ENCODE data around the gene FXYD6.

DNA sequence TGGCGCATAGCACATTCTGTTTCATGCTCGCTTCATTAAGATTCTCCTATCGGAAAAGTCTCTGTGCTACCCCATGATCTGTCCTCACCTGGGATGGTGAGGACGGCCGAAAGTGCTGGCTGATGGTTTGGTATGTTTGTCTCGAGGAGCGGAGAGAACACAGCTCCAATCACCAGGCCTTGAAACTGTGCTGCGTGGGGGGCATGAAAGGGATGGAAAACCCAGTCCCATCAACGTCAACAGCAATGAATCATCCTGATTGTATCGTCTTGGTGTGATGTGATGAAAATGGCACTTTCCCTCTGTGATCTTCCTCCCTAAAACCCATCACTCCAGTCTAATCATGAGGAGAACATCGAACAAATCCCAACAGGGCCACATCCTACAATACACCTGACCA, 8.4 kb downstream of the FXYD6 start:
- TF ChIP-seq, protein P1, sequence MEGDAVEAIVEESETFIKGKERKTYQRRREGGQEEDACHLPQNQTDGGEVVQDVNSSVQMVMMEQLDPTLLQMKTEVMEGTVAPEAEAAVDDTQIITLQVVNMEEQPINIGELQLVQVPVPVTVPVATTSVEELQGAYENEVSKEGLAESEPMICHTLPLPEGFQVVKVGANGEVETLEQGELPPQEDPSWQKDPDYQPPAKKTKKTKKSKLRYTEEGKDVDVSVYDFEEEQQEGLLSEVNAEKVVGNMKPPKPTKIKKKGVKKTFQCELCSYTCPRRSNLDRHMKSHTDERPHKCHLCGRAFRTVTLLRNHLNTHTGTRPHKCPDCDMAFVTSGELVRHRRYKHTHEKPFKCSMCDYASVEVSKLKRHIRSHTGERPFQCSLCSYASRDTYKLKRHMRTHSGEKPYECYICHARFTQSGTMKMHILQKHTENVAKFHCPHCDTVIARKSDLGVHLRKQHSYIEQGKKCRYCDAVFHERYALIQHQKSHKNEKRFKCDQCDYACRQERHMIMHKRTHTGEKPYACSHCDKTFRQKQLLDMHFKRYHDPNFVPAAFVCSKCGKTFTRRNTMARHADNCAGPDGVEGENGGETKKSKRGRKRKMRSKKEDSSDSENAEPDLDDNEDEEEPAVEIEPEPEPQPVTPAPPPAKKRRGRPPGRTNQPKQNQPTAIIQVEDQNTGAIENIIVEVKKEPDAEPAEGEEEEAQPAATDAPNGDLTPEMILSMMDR (conservative IDR thresholded peaks at IDR 0.05; ENCODE audit: low read length): no peak
- TF ChIP-seq EZH2phosphoT487 (IDR thresholded peaks at IDR 0.05; ENCODE audit: borderline replicate concordance, low read depth, low read length): no peak

All from OCI-LY7 (cell line).